Spleen (tissue), 11 donors: ENCODE results near the gene TSEN15. TPM values are rescaled to one million over a fixed set of nuclear protein-coding genes. Genes with fewer than 3 reads are reported as not detected.

Experiments
- DNase-seq: peaks from one replicate; pipeline ENCODE4 v3.0.0-alpha.2; 2020
- H3K27ac ChIP-seq, 8 donors: fragments of 200-600 bp; sonication (generic) in 7 of 8; 1 replicate in 4 of 8; 2 replicates in 4 of 8; pipeline versions ENCODE4 v1.5.0 to v1.8.0; 2016 to 2021; ENCODE audit warnings: inconsistent platforms in 4 of 8, mild to moderate bottlenecking in 4 of 8, moderate library complexity in 1 of 8
- H3K27me3 ChIP-seq, 7 donors: fragments of 200-600 bp; sonication (generic) in 6 of 7; replicated peaks in 1 of 7; 1 replicate in 4 of 7; 2 replicates in 3 of 7; pipeline versions ENCODE4 v1.5.0 to v1.8.0; 2016 to 2021; ENCODE audit warnings: inconsistent platforms in 3 of 7, mild to moderate bottlenecking in 1 of 7
- H3K36me3 ChIP-seq, 6 donors: fragments of 200-600 bp; sonication (generic) in 5 of 6; 1 replicate in 4 of 6; 2 replicates in 2 of 6; pipeline versions ENCODE4 v1.5.0 to v1.8.0; 2016 to 2021; ENCODE audit warnings: inconsistent platforms in 2 of 6
- H3K4me1 ChIP-seq, 6 donors: fragments of 200-600 bp; sonication (generic) in 5 of 6; 1 replicate in 3 of 6; 2 replicates in 3 of 6; pipeline versions ENCODE4 v1.5.0 to v1.8.0; 2016 to 2021; ENCODE audit warnings: inconsistent platforms in 3 of 6
- H3K4me3 ChIP-seq, 8 donors: fragments of 200-600 bp; sonication (generic) in 7 of 8; 1 replicate in 4 of 8; 2 replicates in 4 of 8; pipeline versions ENCODE4 v1.5.0 to v1.8.0; 2016 to 2021; ENCODE audit warnings: inconsistent platforms in 4 of 8, mild to moderate bottlenecking in 4 of 8, moderate library complexity in 2 of 8
- H3K9me3 ChIP-seq, 8 donors: fragments of 200-600 bp; sonication (generic) in 7 of 8; 1 replicate in 4 of 8; 2 replicates in 4 of 8; pipeline versions ENCODE4 v1.5.0 to v1.8.0; 2016 to 2021; ENCODE audit warnings: inconsistent platforms in 4 of 8
- CTCF ChIP-seq, 11 experiments: fragments of 200-600 bp in 7 of 11; fragments of 450-650 bp in 4 of 11; sonication (generic) in 4 of 11; IDR thresholded peaks in 8 of 11; conservative IDR thresholded peaks in 3 of 11; 1 replicate in 7 of 11; 2 replicates in 4 of 11; pipeline versions ENCODE4 v1.4.0 to v1.8.0; 2016 to 2021; ENCODE audit warnings: antibody characterized with exemption in 11 of 11, inconsistent platforms in 4 of 11, mild to moderate bottlenecking in 1 of 11
- POLR2A ChIP-seq, 3 donors: fragments of 450-650 bp; IDR thresholded peaks; one replicate each; pipeline ENCODE4 v1.5.1; 2017; ENCODE audit warnings: antibody characterized with exemption in 3 of 3, mild to moderate bottlenecking in 1 of 3
- POLR2AphosphoS5 ChIP-seq, 3 donors: sonication (generic); formaldehyde crosslinking; IDR thresholded peaks; one replicate each; pipeline ENCODE4 v1.5.1; 2017; ENCODE audit warnings: antibody characterized with exemption in 3 of 3
- WGBS, 5 donors: extraction: QIAGEN DNeasy Blood & Tissue Kit in 3 of 5; methylation state at CpG; one replicate each; pipeline versions ENCODE4 v1.1.5 to v1.1.7; 2013 to 2018; 5-methylcytosine and 5-hydroxymethylcytosine counted together
- intact Hi-C: fragments of 100-400 bp; cut with DNase I; formaldehyde crosslinking; loops from one replicate; pipeline ENCODE4 v1.15.0; 2023; ENCODE audit warnings: low total_unique reads
- polyA plus RNA-seq, 3 donors: library from polyadenylated mRNA; stranded (reverse); fragments of 200-250 nt; gene quantifications; one replicate each; pipeline ENCODE4 v1.2.1, GENCODE V29; 2013
- total RNA-seq, 7 donors: library from RNA; depleted of rRNA in 3 of 7; stranded (reverse); fragments of >200 nt in 3 of 7; fragmentation: NEBNext Ultra II Directional in 4 of 7; extraction: Animal tissue kit (Norgen Biotek cat#: 25700) in 4 of 7; gene quantifications; one replicate each; pipeline versions ENCODE4 v1.1.0 to v1.2.1, GENCODE V29; 2016 to 2021
- donor health status: healthy with polysubstance abuse.
- donor health status: DM: no; HTN: no; CAD: no; lungs with moderate emphysema.
- donor health status: DM: no; HTN: no; CAD: no.
- donor health status: Bipolar disorder and iron deficiency.
- donor health status: healthy.
- donor health status: DM: no; HTN: no; CAD: no.
- donor health status: DM: yes; HTN: yes; CAD: no.

Gene TSEN15
- total and polyA plus RNA-seq, 10 donors = 14.7 to 47.7 (median 23.7) TPM

- no peaks in the 10 kb centered on the region for H3K9me3 ChIP-seq
- no peak for TF ChIP-seq CTCF (IDR thresholded peaks at IDR 0.05 in 8 of 11, conservative IDR thresholded peaks at IDR 0.05 in 3 of 11)
- WGBS, 5 donors = 75 to 90% (median 80%) methylated on average over 1 of the region's 1 CpG
- H3K27ac ChIP-seq = no peak overlapping the region
- intact Hi-C loops = no loop called here
- H3K27me3 ChIP-seq = peaks cover 0 to 26% (median 6%) of the 10 kb centered on the region in 7 donors
- no peak overlapping the region for H3K4me3 ChIP-seq
- no peak for DNase-seq
- no peaks in the 10 kb centered on the region for H3K36me3 ChIP-seq
- H3K4me1 ChIP-seq = peaks cover under 1 to 8% (median 4%) of the 10 kb centered on the region in 6 donors
Observed at GRCh38 chr1:184031092-184031408, 20.5 kb upstream of the TSEN15 start.

GRCh38 chr1:184031409-184032107, 20.0 kb upstream of the TSEN15 start:
- TF ChIP-seq CTCF (IDR thresholded peaks at IDR 0.05 in 8 of 11, conservative IDR thresholded peaks at IDR 0.05 in 3 of 11) (no peak), POLR2A (IDR thresholded peaks at IDR 0.05) (no peak), POLR2AphosphoS5 (IDR thresholded peaks at IDR 0.05) (no peak)
- Histone ChIP-seq H3K36me3 (no peaks in the 10 kb centered on the region), H3K9me3 (no peaks in the 10 kb centered on the region), H3K4me3 (no peak overlapping the region), H3K4me1 (peaks cover 5 to 13% (median 9%) of the 10 kb centered on the region in 6 donors), H3K27ac (no peak overlapping the region), H3K27me3 (peaks cover 0 to 31% (median 11%) of the 10 kb centered on the region in 7 donors)
- DNase-seq = no peak
- 58 to 84% (median 71%) methylated on average over 8 of the region's 8 CpGs for WGBS, 5 donors
- intact Hi-C loops = no loop called here

GRCh38 chr1:184032306-184032929, 19.1 kb upstream of the TSEN15 start:
- no peak for TF ChIP-seq POLR2A (IDR thresholded peaks at IDR 0.05)
- no peak for TF ChIP-seq POLR2AphosphoS5 (IDR thresholded peaks at IDR 0.05)
- TF ChIP-seq CTCF (IDR thresholded peaks at IDR 0.05 in 8 of 11, conservative IDR thresholded peaks at IDR 0.05 in 3 of 11) = no peak
- intact Hi-C loops = no loop called here
- Histone ChIP-seq H3K27ac (no peak overlapping the region), H3K4me1 (peaks cover 5 to 21% (median 15%) of the 10 kb centered on the region in 6 donors), H3K9me3 (no peaks in the 10 kb centered on the region), H3K4me3 (no peak overlapping the region), H3K27me3 (peaks cover 0 to 39% (median 19%) of the 10 kb centered on the region in 7 donors), H3K36me3 (no peaks in the 10 kb centered on the region)
- 63 to 85% (median 80%) methylated on average over 2 of the region's 2 CpGs for WGBS, 5 donors
- DNase-seq = no peak

GRCh38 chr1:184032930-184033418, 18.6 kb upstream of the TSEN15 start:
- Histone ChIP-seq H3K27ac (no peak overlapping the region), H3K27me3 (peaks cover 0 to 45% (median 23%) of the 10 kb centered on the region in 7 donors), H3K4me1 (peaks cover 5 to 26% (median 21%) of the 10 kb centered on the region in 6 donors), H3K4me3 (no peak overlapping the region), H3K9me3 (no peaks in the 10 kb centered on the region), H3K36me3 (no peaks in the 10 kb centered on the region)
- TF ChIP-seq CTCF (IDR thresholded peaks at IDR 0.05 in 8 of 11, conservative IDR thresholded peaks at IDR 0.05 in 3 of 11) (no peak), POLR2A (IDR thresholded peaks at IDR 0.05) (no peak), POLR2AphosphoS5 (IDR thresholded peaks at IDR 0.05) (no peak)
- WGBS, 5 donors = 69 to 96% (median 95%) methylated on average over 3 of the region's 3 CpGs
- DNase-seq = no peak
- intact Hi-C loops = no loop called here
